Fibroblast of the conjunctiva (primary cell): ENCODE results near the gene CPLANE1.
"Not testable (repeated sequence)": the region's sequence is repeated elsewhere in the genome, so short reads cannot be mapped to it uniquely, and the experiment has no call there.

Experiments used
- DNase-seq: peaks from one replicate; pipeline ENCODE4 v3.0.0-alpha.2; 2010; ENCODE audit warnings: low read depth

The CPLANE1 gene

GRCh38 chr5:37208883-37209797 is 40.0 kb downstream of the CPLANE1 start:
- DNase-seq = peak; percentile 22

GRCh38 chr5:37207802-37208201 is 41.4 kb downstream of the CPLANE1 start:
- DNase-seq = no peak

- no peak for DNase-seq
These were observed 42.4 kb downstream of the CPLANE1 start for GRCh38 chr5:37206736-37207135.

- no peak for DNase-seq
These were observed 50.3 kb downstream of the CPLANE1 start for GRCh38 chr5:37198842-37199241.

- no peak for DNase-seq
These were observed 51.1 kb downstream of the CPLANE1 start for GRCh38 chr5:37198061-37198460.

- DNase-seq = no peak
These were observed 51.7 kb downstream of the CPLANE1 start for GRCh38 chr5:37197340-37198050.

- no peak for DNase-seq
These were observed 58.6 kb downstream of the CPLANE1 start for GRCh38 chr5:37190592-37190991.

- DNase-seq = peak; percentile 6
These were observed 59.8 kb downstream of the CPLANE1 start for GRCh38 chr5:37189355-37189754.

GRCh38 chr5:37187465-37187977 is 61.7 kb downstream of the CPLANE1 start:
- DNase-seq = no peak

GRCh38 chr5:37184748-37185364 is 64.3 kb downstream of the CPLANE1 start:
- DNase-seq = no peak

GRCh38 chr5:37182667-37183066 is 66.5 kb downstream of the CPLANE1 start:
- no peak for DNase-seq

- DNase-seq = no peak
These were observed 74.2 kb downstream of the CPLANE1 start for GRCh38 chr5:37174928-37175327.

GRCh38 chr5:37172957-37173356 is 76.2 kb downstream of the CPLANE1 start:
- no peak for DNase-seq

- DNase-seq = no peak
These were observed 78.3 kb downstream of the CPLANE1 start for GRCh38 chr5:37170856-37171255.

GRCh38 chr5:37166197-37166596 is 83.0 kb downstream of the CPLANE1 start:
- no peak for DNase-seq

GRCh38 chr5:37165761-37166160 is 83.4 kb downstream of the CPLANE1 start:
- no peak for DNase-seq

GRCh38 chr5:37153661-37154060 is 95.5 kb downstream of the CPLANE1 start:
- DNase-seq = no peak

GRCh38 chr5:37146896-37147295 is 102.3 kb downstream of the CPLANE1 start:
- DNase-seq = no peak

- no peak for DNase-seq
These were observed 112.5 kb downstream of the CPLANE1 start for GRCh38 chr5:37136694-37137093.

GRCh38 chr5:37135312-37135711 is 113.9 kb downstream of the CPLANE1 start:
- DNase-seq = not testable (repeated sequence)

GRCh38 chr5:37133939-37134338 is 115.2 kb downstream of the CPLANE1 start:
- DNase-seq = no peak

GRCh38 chr5:37132646-37133045 is 116.5 kb downstream of the CPLANE1 start:
- no peak for DNase-seq

- DNase-seq = no peak
These were observed 127.7 kb downstream of the CPLANE1 start for GRCh38 chr5:37121465-37121864.
